ENCODE measurements around the gene ERGIC3.

- no peak for TF ChIP-seq ETV6 (conservative IDR thresholded peaks at IDR 0.05 in 1 of 2, IDR thresholded peaks at IDR 0.05 in 1 of 2; ENCODE audit: borderline replicate concordance in 1 of 2, low read depth in 1 of 2)
- no peak for TF ChIP-seq KDM1A (IDR thresholded peaks at IDR 0.05; ENCODE audit: borderline replicate concordance)
- TF ChIP-seq CTCF (IDR thresholded peaks at IDR 0.05 in 2 of 3, conservative IDR thresholded peaks at IDR 0.05 in 1 of 3; ENCODE audit: control insufficient read depth in 2 of 3, extremely low read depth in 1 of 3, insufficient read depth in 1 of 3, low read depth in 3 of 3, low read length in 3 of 3), result no peak
- TF ChIP-seq MXI1 (IDR thresholded peaks at IDR 0.05; ENCODE audit: low read depth, low read length), result no peak
- no peak for TF ChIP-seq PML (IDR thresholded peaks at IDR 0.05; ENCODE audit: low read length)
- TF ChIP-seq BACH1 (IDR thresholded peaks at IDR 0.05; ENCODE audit: borderline replicate concordance), result no peak
- no peak for TF ChIP-seq EZH2 (IDR thresholded peaks at IDR 0.05; ENCODE audit: borderline replicate concordance, control insufficient read depth, low read depth, low read length)
- no peak for TF ChIP-seq SIN3A (IDR thresholded peaks at IDR 0.05; ENCODE audit: low read depth, low read length)
- no peak for TF ChIP-seq SUZ12 (IDR thresholded peaks at IDR 0.05; ENCODE audit: unreplicated experiment)
- TF ChIP-seq TAF1 (IDR thresholded peaks at IDR 0.05; ENCODE audit: borderline replicate concordance, low read depth, low read length), result no peak
Observed at GRCh38 chr20:35582741-35583404, 41.0 kb downstream of the ERGIC3 start.

Measured in GM12878 (cell line).